Islet of Langerhans (tissue), 1 donor: Measurements from ENCODE around the gene HSP90AB1.

Experiments used
- FAIRE-seq: peaks from one replicate; lab custom pipeline; 2011; peaks lifted over from hg19 to GRCh38; lab: Jason Lieb, UNC

The HSP90AB1 gene

DNA sequence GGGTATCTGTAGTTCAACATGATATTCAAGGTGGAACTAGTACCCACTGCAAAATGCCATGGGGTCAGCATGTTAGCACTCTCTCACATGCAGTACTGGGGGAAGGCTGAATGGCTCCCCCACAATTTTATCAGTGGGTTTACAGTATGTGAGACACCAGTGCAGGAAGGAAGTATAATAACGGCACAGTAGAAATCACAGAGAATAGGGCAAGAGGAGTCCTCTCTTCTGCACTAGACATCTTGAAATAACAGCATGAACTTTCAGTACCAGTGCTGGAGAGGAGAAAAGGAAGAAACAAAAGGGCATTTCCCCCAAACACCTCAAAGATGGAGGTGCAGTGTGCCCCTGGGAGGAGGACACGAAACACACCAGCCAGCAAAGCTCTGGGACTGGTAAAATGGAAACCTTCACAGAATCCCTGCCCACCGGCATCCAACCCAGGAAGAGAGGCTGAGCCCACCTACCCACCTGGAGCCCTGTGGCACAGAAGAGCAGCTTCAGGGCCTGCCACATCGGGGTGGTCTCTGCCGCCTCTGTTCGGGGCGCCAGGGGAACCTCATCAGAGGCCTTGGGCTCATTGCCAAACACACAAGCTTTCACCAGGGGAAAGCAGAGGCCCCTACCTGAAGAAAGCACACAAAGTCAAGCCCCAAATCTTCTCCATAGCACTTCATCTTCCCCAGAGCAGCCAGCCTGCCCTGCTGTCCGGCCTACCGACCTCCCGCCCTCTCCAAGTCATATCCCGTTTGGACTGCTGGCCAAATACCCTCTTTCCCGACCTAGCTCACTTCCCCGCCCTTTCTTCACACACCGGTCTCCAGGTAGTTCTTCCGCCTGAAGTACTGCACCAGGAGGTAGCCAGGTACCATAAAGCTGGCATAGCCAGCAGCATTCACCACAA lies 9.2 kb downstream of the HSP90AB1 start:
- FAIRE-seq, result no peak

DNA sequence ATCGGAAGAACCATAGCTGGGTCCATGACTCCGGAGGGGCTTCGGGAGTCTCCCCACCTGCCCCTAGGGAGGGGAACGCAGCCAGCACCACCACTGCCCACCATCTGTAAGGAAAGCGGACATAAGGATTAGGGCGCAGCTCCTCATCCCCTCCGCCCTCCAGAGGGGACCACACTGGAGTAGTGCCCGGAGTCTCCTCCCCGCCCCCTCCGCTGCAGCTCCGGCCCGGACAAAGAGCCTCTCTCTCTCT lies 9.8 kb downstream of the HSP90AB1 start:
- FAIRE-seq, result no peak

DNA sequence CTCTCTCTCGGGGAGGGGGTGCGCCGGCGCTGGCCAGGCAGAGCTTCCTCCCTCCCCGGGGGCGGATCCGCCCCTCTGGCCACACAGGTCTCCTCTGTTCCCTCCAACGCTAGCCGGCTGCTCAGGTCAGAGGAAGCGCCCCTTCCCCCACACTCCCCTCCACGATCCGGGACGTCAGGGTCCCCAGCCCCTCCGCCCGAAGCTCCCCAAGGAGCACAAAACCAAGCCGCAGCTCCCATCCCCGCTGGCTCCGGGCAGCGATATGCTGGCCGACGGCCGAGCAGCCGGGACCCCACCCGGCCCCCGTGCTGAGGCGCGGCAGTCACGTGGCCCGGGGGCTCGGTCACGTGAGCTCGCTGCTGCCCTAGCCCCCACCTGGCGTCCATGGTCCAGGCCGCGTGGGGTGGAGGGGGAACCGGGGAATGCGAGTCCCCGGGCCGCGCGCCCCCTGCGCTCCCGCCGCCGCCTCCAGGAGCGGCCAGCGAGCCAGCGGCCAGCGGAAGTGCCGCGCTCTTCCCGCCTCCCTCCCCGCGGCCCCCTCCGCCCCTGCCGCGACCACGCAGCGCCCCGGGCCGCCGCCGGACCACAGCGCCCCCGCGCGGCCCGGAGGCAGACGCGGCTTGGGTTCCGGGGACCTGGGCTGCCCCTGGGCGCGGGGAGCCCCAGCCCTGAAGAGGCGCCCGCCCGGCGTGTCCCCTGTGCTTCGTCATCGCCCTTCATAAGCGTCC lies 10.3 kb downstream of the HSP90AB1 start, which contains the start of gene SLC35B2:
Gene SLC35B2, minus strand, starts transcription at position 504 of the 728 bp plus-strand sequence. Its CDS starts 118 bp downstream, at position 386.
- FAIRE-seq, result no peak

DNA sequence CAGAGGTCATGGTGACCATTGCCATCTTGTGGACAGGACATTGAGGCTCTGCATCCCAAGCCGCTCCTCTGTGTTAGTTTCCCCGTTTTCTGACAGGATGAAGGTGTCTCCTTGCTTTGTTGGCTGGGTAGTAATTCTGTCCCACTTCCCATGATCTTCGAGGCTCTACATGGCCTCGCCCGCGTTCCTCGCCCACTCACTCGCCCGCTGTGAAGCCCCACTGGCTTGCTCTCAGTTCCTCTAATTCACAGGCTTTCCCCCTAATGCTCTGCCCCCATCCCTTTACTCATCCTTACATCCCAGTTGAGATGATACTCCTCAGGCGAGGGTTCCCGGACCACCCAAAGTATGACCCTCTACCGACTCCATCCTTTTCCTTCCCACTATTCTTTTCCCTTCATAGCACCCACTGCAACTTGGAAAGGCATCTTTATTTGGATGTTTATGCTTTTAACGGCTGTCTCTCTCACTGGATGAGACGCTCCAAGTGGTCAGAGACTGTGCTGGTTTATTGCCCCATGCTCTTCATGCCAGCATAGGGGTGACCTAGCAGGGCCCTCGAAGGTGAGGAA lies 10.9 kb downstream of the HSP90AB1 start:
- no peak for FAIRE-seq

DNA sequence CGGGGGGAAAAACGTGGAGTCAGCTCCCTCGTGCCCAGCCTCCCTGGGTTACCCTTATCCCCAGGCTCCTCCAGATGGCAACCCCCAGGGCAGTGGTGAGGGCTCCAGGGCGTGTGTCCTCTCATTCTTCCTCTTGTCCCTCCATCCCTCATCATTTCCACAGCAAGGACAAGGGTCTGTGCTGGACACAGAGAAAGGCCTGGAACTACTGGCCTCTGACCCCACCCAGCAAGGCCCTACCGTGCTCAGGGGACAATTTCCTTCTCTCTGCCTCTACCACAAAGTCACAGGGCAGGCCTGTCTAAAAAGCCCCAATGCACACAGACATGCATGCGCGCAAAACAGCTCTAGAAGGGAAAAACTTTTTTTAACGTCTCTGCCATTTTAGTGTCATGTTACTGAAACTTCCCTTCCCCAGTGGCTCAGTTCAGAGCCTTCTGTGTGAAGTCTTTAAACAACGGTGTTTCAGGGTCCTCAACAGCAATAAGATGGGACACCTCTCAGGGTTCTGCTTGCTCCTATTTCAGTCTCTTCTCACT lies 11.5 kb downstream of the HSP90AB1 start:
- no peak for FAIRE-seq

DNA sequence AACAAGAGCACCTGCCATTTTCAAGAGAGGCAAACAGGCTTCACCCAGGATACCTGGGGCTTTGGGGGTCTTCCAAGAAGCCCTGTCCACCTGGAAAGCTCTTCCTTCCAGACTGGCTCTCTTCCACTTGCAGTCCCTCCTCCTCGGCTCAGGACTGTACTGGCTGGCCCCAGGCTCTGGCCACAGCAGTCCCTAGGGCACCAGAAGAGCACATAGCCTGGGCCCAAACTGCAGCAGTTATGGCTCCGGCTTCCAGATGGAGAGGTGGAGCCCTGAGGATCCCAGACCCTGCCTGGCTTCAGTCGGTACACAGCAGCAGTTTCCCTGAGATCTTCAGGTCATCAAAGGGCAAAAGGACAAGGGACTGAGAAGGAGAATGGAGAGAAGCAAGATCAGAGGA lies 12.0 kb downstream of the HSP90AB1 start:
- no peak for FAIRE-seq

DNA sequence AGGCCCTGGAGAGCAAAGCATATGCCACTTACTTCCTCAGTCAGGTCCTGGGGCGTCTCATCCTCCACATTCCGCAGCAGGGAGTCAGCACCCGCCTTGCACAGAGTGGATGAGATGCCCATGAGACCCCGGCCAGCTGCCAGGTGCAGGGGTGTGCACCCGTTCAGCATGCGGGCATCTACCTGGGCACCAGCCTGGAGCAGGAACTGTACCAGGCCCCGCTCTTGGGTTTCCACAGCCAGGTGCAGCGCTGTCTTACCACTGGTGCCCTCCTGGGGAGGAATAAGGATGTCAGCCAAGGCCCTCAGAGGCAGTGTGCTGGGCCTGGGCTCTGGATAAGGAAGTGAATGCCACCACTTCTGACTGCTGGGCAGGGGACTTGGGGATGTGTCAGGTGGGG lies 13.1 kb downstream of the HSP90AB1 start:
- FAIRE-seq, result no peak

DNA sequence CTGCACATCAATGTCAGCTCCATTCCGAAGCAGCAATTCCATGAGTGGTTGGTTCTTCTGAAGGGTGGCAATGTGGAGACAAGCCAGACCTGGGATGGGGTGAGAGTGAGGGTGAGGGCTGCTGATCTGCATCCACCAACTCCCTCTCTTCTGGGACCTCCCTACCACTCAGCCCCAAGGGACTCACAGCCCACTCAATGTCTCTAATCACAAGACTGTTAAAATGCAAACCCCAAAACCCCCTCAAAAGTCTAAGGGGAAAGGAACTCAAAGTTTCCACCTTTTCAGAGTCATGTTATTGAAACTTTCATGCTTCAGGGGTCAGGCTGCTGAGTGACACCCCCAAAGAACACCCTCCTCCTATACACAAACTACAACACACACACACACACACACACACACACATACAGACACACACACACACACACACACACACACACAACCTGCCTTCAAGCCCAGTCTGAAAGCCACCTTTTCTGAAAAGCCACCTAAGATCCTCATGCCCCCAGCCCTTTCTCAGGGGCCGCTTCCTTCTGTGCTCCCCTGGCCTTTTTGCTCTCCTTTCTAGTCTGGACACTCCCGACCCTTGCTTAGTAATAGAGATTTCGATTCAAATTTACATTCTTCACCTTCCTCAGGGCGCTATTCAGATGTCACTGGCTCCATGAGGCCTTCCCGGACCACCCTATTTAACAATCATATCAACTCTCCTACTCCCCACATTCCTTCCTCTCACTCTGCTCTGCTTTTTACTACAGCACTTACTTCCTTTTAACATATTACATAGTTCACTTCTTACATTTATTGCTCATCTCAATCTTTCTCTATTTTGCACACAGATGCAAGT lies 13.8 kb downstream of the HSP90AB1 start:
- no peak for FAIRE-seq

DNA sequence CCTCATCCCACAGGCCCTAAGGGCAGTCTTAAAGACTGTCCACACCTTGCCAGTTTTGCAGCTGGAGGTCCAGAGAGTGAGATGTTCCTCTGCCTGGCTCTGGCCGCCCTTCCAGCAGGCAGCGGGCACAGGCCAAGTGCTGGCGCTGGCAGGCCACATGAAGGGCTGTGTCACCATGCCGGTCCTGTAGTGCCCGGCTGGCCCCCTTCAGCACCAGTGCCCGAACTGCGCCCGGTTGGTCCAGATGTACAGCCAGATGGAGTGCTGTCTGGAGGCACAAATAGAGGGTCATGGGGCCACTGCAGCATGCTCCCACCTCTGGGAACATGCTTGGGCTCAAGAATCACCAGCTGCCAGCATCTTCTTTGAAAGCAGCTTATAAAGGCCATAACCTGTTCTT lies 14.7 kb downstream of the HSP90AB1 start:
- no peak for FAIRE-seq

DNA sequence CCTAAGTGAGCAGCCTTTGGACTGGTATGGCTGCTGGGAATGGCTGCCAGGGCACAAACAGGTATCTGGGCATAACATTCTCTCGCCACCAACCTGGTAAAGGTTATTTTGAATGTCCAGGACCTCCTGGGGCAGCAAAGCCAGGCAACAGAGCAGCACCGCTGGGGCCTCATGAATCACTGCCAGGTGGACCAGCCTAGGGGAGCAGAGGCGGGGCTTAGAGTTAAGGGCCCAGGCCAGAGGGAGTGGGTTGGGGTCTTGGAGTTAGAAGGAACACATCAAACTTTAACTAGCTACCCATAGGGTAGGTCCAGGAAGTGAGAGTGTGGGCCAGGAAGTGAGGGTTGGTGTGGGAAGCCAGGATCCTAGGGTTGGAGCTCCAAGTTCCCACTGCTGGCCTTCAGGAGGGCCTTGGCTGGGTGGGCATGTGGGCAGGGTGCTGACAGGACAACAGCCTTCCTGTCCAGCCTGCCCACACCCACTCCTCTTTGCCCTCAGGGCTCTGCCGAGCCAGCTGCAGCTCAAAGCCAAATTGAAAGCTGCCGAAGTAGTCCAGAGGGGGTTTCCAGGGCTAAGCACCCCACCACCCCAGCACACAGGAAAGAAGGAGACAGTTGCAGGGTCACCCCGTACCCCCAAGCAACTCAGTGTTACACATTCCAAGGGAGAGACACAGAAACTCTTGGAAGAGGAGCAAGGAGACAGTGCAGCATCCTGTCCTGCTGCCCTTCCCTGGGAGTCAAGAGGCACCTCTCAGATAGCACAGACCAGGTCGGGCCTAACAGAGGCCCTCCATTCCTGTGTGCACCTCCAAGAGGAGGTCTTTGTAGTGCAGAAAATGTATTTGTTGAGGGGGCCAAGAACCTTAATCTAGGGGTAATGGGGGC lies 15.8 kb downstream of the HSP90AB1 start:
- FAIRE-seq, result no peak

DNA sequence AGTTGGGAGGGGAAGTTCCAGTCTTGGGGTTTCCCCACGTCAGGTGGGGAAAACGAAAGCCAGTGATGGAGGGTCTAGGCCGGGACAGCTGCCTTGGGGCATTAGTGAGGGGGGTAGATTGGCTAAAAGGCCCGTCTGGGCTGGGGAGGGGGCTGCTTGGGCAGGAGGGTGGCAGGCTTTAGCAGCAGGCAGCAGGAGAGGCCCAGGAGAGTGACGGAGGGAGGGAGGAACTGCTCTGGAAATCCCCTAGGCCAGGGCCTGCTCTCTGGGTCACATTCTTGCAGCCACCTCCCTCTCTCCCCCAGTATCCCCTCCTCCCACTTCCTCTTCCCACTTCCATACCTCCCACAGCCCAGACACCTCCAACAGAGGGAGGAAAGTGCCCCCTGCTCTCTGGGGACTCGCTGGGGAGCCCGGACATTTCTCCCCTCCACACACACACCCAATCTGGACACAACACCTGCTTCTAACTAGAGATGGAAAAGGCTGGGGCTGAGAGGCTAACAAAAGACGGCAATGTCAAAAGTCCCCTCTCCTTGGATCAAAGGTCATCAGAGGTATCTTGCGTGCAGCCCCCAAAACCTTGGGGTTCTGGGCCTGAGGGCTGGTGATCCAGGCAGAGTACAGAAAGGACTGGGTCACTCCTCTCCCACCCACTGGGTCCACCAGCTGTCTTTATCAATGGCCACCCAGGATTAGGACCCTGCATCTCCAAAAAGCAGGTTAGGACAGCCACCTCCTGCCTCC lies 16.6 kb downstream of the HSP90AB1 start:
- no peak for FAIRE-seq

DNA sequence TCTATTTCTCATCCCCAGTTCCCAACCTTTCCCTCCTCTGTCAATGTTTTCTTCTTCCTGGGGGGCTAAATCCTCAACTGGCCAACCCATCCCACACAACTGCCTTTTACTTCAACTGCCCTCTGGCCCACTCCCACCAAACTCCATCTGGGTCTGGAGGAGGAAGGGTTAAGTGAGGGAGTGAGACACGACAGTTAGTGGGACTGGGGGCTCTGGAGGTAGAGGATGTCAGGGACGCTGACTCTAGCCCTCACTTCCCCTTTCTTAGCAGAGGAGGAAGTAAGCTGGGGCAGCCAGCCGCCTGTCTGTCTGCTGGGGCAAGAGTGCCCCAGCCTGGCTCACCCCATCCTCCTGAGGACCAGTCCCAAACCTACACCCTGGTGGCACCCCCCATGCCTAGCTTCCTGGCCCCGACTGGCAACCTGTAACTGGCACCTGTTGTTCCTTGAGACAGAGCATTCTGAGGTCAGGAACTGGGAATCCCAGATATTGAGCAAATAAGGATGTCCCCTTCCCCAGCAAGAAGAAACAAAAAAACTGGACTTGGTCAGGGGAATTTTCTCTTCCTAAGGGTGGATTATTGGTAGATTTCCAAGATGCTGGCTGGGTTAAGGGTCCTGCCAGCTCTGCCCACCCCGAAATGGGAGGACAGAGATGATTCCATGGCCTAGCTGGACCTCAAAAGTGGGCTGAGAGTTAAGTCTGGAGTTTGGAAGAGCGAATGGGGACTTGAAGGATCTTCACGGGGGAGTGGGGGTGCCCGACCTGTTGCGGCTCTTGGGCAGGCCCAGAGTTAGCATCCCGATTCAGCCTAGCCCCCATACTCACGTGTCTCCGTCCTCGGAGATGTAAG lies 17.5 kb downstream of the HSP90AB1 start:
- FAIRE-seq, result no peak

DNA sequence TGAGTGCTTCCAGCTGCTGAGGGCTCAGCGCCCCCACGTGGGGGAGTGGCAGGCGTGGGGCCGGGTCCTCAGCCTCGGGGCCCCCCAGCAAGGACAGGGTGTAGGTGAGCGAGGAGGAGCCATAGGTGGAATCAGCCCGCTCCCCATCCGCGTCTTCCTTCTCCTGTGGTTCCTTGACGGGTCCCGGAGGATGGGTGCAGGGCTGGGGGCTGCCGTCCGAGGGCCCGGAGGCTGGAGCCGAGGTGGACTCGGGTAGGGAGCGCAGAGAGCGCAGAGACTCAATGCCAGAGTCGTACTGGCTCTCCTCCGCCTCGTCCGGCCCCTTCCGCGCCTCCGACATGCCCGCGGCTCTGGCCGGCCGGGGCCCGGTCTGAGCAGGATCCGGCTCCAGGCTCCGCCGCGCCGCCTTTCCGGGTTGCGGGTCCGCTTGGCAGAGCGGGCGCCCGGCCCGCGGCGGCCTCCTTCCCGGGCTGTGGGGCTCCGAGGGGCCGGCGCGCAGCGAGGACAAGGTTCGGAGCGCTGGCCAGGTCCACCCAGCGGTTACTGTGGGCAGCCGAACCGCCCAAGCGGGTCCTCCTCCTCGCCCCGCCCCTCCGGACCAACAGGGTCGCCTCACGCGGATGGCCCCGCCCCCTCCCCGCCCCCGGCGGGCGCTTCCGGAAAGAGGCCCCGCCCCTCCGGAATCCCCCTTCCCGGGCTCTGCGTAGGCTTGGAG lies 18.3 kb downstream of the HSP90AB1 start, which contains the start of gene NFKBIE:
Gene NFKBIE, minus strand, starts transcription at position 545 of the 715 bp plus-strand sequence. Its CDS starts 205 bp downstream, at position 340.
- FAIRE-seq, result no peak

DNA sequence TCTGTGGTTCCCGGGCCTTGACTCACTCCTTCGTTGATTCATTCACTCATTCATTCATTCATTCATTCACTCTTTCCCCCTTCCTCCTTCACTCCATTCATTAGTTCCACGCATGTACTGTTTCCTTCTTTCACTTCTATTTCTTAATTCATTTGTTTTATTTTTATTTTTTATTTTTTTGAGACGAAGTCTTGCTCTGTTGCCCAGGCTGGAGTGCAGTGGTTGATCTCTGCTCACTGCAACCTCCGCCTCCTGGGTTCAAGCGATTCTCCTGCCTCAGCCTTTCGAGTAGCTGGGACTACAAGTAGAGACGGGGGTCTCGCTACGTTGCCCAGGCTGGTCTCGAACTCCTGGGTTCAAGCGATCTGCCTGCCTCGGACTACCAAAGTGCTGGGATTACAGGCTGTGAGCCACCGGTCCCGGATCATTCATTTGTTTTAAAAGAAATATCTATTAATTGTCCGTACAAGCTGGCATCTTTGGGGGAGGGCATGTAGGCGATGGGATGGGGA lies 18.9 kb downstream of the HSP90AB1 start:
- FAIRE-seq, result no peak

DNA sequence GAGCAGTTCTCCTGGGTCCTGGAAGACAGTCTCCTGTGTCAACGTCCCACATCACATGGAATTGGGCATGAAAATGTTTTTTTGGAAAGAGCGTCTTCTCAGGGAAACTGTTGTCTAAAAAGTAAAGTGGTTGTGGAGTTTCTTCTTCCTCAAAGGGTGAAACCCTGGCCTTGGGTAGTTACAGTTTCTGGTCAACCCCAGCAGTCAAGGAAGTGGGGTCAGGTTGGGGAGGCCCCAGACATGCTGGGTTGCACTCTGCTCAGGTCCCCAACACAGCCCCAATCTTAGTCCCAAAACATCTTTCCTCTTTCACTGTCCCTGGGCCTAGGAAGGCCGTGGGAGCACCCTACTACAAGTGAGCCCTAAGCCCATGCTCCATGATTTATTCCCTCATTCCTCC lies 19.4 kb downstream of the HSP90AB1 start:
- FAIRE-seq, result no peak

DNA sequence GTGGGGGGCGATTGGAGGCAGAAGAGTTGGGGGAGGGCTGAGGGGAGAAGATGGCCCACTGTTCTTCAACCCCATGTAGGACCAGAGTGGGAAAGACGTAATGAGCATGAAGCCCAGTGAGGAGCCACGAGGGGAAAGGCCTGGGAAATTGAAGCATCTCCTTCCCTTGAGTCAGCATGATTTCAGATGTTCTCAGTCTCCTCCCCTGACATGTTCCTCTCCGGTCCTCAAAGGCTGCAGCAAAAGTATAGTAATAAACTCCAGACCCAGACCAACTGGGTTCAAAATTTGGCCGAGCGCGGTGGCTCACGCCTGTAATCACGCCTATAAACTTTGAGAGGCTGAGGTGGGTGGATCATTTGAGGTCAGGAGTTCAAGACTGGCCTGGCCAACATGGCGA lies 20.4 kb downstream of the HSP90AB1 start:
- FAIRE-seq, result no peak

DNA sequence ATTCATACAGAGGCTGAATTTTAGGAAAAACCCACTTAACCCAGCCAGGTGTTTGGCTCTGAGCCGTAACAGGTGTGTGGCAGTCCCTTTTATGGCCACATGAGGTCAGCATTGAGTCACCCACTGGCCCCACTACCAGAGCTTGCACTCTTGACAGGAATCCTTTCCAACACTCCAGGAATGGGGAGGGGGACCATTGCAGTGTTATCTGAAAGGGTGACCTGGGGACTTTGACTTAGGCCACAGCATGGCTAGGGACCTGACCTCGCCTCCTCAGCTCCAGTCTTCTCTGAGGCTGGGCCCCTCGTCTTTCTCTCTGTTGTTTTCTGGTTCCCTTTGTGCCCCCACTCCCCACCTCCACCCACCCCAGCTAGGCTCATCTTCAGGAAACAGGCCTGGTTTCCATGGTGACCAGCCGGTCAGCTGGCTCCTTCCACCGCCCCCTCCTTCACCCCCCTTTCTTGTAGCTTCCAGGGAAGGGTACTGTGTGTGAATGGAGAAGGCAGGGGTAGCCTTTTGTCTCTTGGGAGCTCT lies 21.3 kb downstream of the HSP90AB1 start:
- FAIRE-seq, result no peak
